Fibroblast of pulmonary artery (primary cell): ENCODE results near the gene MRPL53.
"Not testable (repeated sequence)": the region's sequence is repeated elsewhere in the genome, so short reads cannot be mapped to it uniquely, and the experiment has no call there.

ENCODE experiments used
- DNase-seq: peaks from one replicate; pipeline ENCODE4 v3.0.0-alpha.2; 2010; ENCODE audit warnings: low read depth
- H3K4me3 ChIP-seq: replicated peaks from 2 replicates; pipeline ENCODE4 v1.5.1; 2011; ENCODE audit warnings: low read depth, mild to moderate bottlenecking, control low read depth, low read length, moderate library complexity
- CTCF ChIP-seq: IDR thresholded peaks from 2 replicates; pipeline ENCODE4 v1.5.1; 2011; ENCODE audit warnings: mild to moderate bottlenecking, control low read depth, low read length, inconsistent platforms; ENCODE audit errors: missing control alignments

MRPL53 gene

GRCh38 chr2:74472945-74473258, 422 bp upstream of the MRPL53 start:
- no peak for TF ChIP-seq CTCF
- peak overlapping the region; percentile 66 for H3K4me3 ChIP-seq
- no peak for DNase-seq

- DNase-seq, result no peak
- TF ChIP-seq CTCF, result no peak
- H3K4me3 ChIP-seq, result peak overlapping the region; percentile 66
Measured at GRCh38 chr2:74471332-74472065, 981 bp downstream of the MRPL53 start.

- DNase-seq, H3K4me3 ChIP-seq: not testable (repeated sequence)
Measured at GRCh38 chr2:74470742-74471141, 1.7 kb downstream of the MRPL53 start.

GRCh38 chr2:74464406-74464805, 8.1 kb downstream of the MRPL53 start:
- TF ChIP-seq CTCF, result no peak
- no peak for DNase-seq
- H3K4me3 ChIP-seq, result peak overlapping the region; percentile 80

GRCh38 chr2:74462786-74463105, 9.7 kb downstream of the MRPL53 start:
- DNase-seq, result no peak
- no peak for TF ChIP-seq CTCF
- no peak overlapping the region for H3K4me3 ChIP-seq

- no peak overlapping the region for H3K4me3 ChIP-seq
- no peak for DNase-seq
- no peak for TF ChIP-seq CTCF
Measured at GRCh38 chr2:74462054-74462785, 10.3 kb downstream of the MRPL53 start.

- H3K4me3 ChIP-seq, result no peak overlapping the region
- DNase-seq, result no peak
- peak; percentile 7 for TF ChIP-seq CTCF
Measured at GRCh38 chr2:74461187-74462053, 11.1 kb downstream of the MRPL53 start.

- DNase-seq, H3K4me3 ChIP-seq: not testable (repeated sequence)
Measured at GRCh38 chr2:74460187-74460586, 12.3 kb downstream of the MRPL53 start.

- peak overlapping the region; percentile 97 for H3K4me3 ChIP-seq
- DNase-seq, result not testable (repeated sequence)
Measured at GRCh38 chr2:74459503-74460118, 12.9 kb downstream of the MRPL53 start.
